SK-N-SH treated with all-trans-retinoic acid at 6 μM for 48 hours (cell line): ENCODE results near the gene ZNF236.

Experiments used
- RARB ChIP-seq: fragments of 250-450 bp; sonication (Bioruptor Pico); IDR thresholded peaks from 2 replicates; pipeline ENCODE4 v1.8.0; 2021; ENCODE audit warnings: mild to moderate bottlenecking, moderate library complexity
- TCF4 ChIP-seq: fragments of 250-450 bp; sonication (Bioruptor Pico); IDR thresholded peaks from 2 replicates; pipeline ENCODE4 v1.8.0; 2021; ENCODE audit warnings: mild to moderate bottlenecking, moderate library complexity, borderline replicate concordance
- ZNF565 ChIP-seq: fragments of 450-650 bp; formaldehyde crosslinking; conservative IDR thresholded peaks from 2 replicates; pipeline ENCODE4 v1.5.0; 2020; ENCODE audit warnings: low read depth, mild to moderate bottlenecking, moderate library complexity

- no peak for TF ChIP-seq TCF4 (CRISPR knock-in tag)
- no peak for TF ChIP-seq RARB (CRISPR knock-in tag)
- no peak for TF ChIP-seq ZNF565
Measured at GRCh38 chr18:77000527-77000926, 178.2 kb downstream of the ZNF236 start.
